ENCODE data around the gene ZNF217.

DNA sequence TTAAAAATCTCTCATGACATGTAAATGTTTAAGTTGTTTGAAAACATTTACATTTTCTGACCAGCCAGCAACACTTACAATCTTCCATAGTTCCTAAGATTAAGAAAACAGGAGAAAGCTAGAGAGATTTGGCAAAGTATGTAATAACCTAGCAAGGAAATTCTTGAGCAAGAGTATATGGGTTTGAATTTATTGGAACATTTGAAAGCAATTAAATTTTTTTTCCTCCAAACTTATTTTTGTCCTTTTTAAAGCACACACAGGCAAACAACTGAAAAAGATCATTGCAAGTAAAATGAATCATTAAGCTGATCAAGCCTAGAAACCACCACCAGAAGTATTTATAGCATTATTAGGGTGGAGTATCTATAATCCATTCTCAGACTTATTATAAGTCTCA lies 20.1 kb upstream of the ZNF217 start:
- TF ChIP-seq EZH2 (IDR thresholded peaks at IDR 0.05; ENCODE audit: borderline replicate concordance, low read depth, low read length, severe bottlenecking) (no peak), POLR2A (IDR thresholded peaks at IDR 0.05; ENCODE audit: low read depth, low read length) (no peak), FOS (IDR thresholded peaks at IDR 0.05; ENCODE audit: borderline replicate concordance, insufficient read depth, low read length) (no peak), POLR2AphosphoS5 (IDR thresholded peaks at IDR 0.05; ENCODE audit: insufficient read depth, low read depth, low read length) (no peak), MAX (IDR thresholded peaks at IDR 0.05; ENCODE audit: insufficient read depth, insufficient read length) (no peak), GATA2 (IDR thresholded peaks at IDR 0.05; ENCODE audit: insufficient read depth, insufficient read length, low read depth, low read length) (no peak), JUN (IDR thresholded peaks at IDR 0.05; ENCODE audit: borderline replicate concordance, insufficient read depth, insufficient read length, low read depth) (no peak), MYC (IDR thresholded peaks at IDR 0.05; ENCODE audit: low read depth, low read length) (no peak)
- TF ChIP-seq, protein P1, sequence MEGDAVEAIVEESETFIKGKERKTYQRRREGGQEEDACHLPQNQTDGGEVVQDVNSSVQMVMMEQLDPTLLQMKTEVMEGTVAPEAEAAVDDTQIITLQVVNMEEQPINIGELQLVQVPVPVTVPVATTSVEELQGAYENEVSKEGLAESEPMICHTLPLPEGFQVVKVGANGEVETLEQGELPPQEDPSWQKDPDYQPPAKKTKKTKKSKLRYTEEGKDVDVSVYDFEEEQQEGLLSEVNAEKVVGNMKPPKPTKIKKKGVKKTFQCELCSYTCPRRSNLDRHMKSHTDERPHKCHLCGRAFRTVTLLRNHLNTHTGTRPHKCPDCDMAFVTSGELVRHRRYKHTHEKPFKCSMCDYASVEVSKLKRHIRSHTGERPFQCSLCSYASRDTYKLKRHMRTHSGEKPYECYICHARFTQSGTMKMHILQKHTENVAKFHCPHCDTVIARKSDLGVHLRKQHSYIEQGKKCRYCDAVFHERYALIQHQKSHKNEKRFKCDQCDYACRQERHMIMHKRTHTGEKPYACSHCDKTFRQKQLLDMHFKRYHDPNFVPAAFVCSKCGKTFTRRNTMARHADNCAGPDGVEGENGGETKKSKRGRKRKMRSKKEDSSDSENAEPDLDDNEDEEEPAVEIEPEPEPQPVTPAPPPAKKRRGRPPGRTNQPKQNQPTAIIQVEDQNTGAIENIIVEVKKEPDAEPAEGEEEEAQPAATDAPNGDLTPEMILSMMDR (IDR thresholded peaks at IDR 0.05; ENCODE audit: extremely low read depth in 1 of 2, insufficient read depth in 1 of 2, low read depth in 1 of 2, low read length in 2 of 2) = no peak

Data from endothelial cell of umbilical vein (primary cell).